ENCODE measurements around the gene NECAP2. TPM values are rescaled to one million over a fixed set of nuclear protein-coding genes. Genes with fewer than 3 reads are reported as not detected.
"Not testable (repeated sequence)": the region's sequence is repeated elsewhere in the genome, so short reads cannot be mapped to it uniquely, and the experiment has no call there.

NECAP2 gene
- polyA plus RNA-seq, 1 of the 3 experiments (the other 2 are of a cell fraction), result 100.0 TPM

GRCh38 chr1:16493731-16494130 lies 53.2 kb downstream of the NECAP2 start:
- H3K36me3 ChIP-seq (replicated peaks in 1 of 2; ENCODE audit: control insufficient read depth in 1 of 2, insufficient read depth in 2 of 2, low read length in 1 of 2); H2AFZ ChIP-seq (ENCODE audit: low read depth); DNase-seq; H3K27ac ChIP-seq (ENCODE audit: low read depth in 2 of 2, low read length in 1 of 2); CTCF ChIA-PET; H4K20me1 ChIP-seq (ENCODE audit: insufficient read depth); H3K9me3 ChIP-seq; POLR2A ChIA-PET; H3K4me2 ChIP-seq; H3K4me3 ChIP-seq (ENCODE audit: low read depth in 2 of 2, low read length in 1 of 2); H3K27me3 ChIP-seq (ENCODE audit: insufficient read depth); H3K9me2 ChIP-seq; H3F3A ChIP-seq (replicated peaks; ENCODE audit: insufficient read depth); H3K9ac ChIP-seq; H3K4me1 ChIP-seq (ENCODE audit: control insufficient read depth in 1 of 2, insufficient read depth in 2 of 2, low read depth in 1 of 2, low read length in 1 of 2): not testable (repeated sequence)
- 91% methylated on average over 9 of the region's 9 CpGs for WGBS (ENCODE audit: low lambda C conversion rate)
- H3K79me2 ChIP-seq (ENCODE audit: insufficient read depth), result peaks cover 48% of the 10 kb centered on the region

GRCh38 chr1:16497474-16497904 lies 57.0 kb downstream of the NECAP2 start:
- CTCF ChIA-PET, result interaction anchor here (2.0 kb wide), 1 partner anchor 57 kb away, joined by 6 read pairs; the partner anchor contains the start of gene NECAP2
- 95% methylated on average over 5 of the region's 5 CpGs for WGBS (ENCODE audit: low lambda C conversion rate)
- H3K27me3 ChIP-seq (ENCODE audit: insufficient read depth); H3K36me3 ChIP-seq (replicated peaks in 1 of 2; ENCODE audit: control insufficient read depth in 1 of 2, insufficient read depth in 2 of 2, low read length in 1 of 2); H3F3A ChIP-seq (replicated peaks; ENCODE audit: insufficient read depth); H3K4me1 ChIP-seq (ENCODE audit: control insufficient read depth in 1 of 2, insufficient read depth in 2 of 2, low read depth in 1 of 2, low read length in 1 of 2); H4K20me1 ChIP-seq (ENCODE audit: insufficient read depth); H3K9me3 ChIP-seq; POLR2A ChIA-PET; DNase-seq; H3K9ac ChIP-seq; H3K27ac ChIP-seq (ENCODE audit: low read depth in 2 of 2, low read length in 1 of 2); H2AFZ ChIP-seq (ENCODE audit: low read depth); H3K9me2 ChIP-seq: not testable (repeated sequence)
- Histone ChIP-seq H3K4me2 (peak overlapping the region; percentile 93), H3K4me3 (ENCODE audit: low read depth in 2 of 2, low read length in 1 of 2) (peak overlapping the region in 1 of 2 experiments; percentile 86; a peak in 1 of 4 replicates), H3K79me2 (ENCODE audit: insufficient read depth) (peaks cover 52% of the 10 kb centered on the region)

GRCh38 chr1:16498047-16498446 lies 57.5 kb downstream of the NECAP2 start:
- peak overlapping the region; percentile 80 to 86 for H3K4me3 ChIP-seq (ENCODE audit: low read depth in 2 of 2, low read length in 1 of 2)
- H3K4me1 ChIP-seq (ENCODE audit: control insufficient read depth in 1 of 2, insufficient read depth in 2 of 2, low read depth in 1 of 2, low read length in 1 of 2); H3F3A ChIP-seq (replicated peaks; ENCODE audit: insufficient read depth); H2AFZ ChIP-seq (ENCODE audit: low read depth); H3K27ac ChIP-seq (ENCODE audit: low read depth in 2 of 2, low read length in 1 of 2); H3K9me3 ChIP-seq; H4K20me1 ChIP-seq (ENCODE audit: insufficient read depth); H3K27me3 ChIP-seq (ENCODE audit: insufficient read depth); POLR2A ChIA-PET; H3K9me2 ChIP-seq; DNase-seq; H3K36me3 ChIP-seq (replicated peaks in 1 of 2; ENCODE audit: control insufficient read depth in 1 of 2, insufficient read depth in 2 of 2, low read length in 1 of 2): not testable (repeated sequence)
- 29% methylated on average over 9 of the region's 10 CpGs for WGBS (ENCODE audit: low lambda C conversion rate)
- CTCF ChIA-PET, result interaction anchor here (2.0 kb wide), 1 partner anchor 58 kb away, joined by 6 read pairs; the partner anchor contains the start of gene NECAP2
- peak overlapping the region; percentile 93 for H3K4me2 ChIP-seq
- H3K9ac ChIP-seq, result peak overlapping the region; percentile 85
- H3K79me2 ChIP-seq (ENCODE audit: insufficient read depth), result peaks cover 46% of the 10 kb centered on the region

GRCh38 chr1:16498573-16499413 lies 58.3 kb downstream of the NECAP2 start:
- H3K27me3 ChIP-seq (ENCODE audit: insufficient read depth), result no peaks in the 10 kb centered on the region
- H3K4me1 ChIP-seq (ENCODE audit: control insufficient read depth in 1 of 2, insufficient read depth in 2 of 2, low read depth in 1 of 2, low read length in 1 of 2), result no peaks in the 10 kb centered on the region; a peak in 1 of 4 replicates
- peak overlapping the region; percentile 51; the same call in 1 of the 2 replicates for H2AFZ ChIP-seq (ENCODE audit: low read depth)
- H3K79me2 ChIP-seq (ENCODE audit: insufficient read depth), result peaks cover 40% of the 10 kb centered on the region
- no CpG with 5 or more reads among the region's 108 CpGs for WGBS (ENCODE audit: low lambda C conversion rate)
- DNase-seq, result peak; percentile 98
- H3F3A ChIP-seq (replicated peaks; ENCODE audit: insufficient read depth), result no peaks in the 10 kb centered on the region
- ChIA-PET POLR2A (interaction anchor here (1.1 kb wide), 1 partner anchor 58 kb away, joined by 3 read pairs; the partner anchor contains the start of gene NECAP2), CTCF (interaction anchor here (0.7 to 2.0 kb wide), 2 partner anchors 59 to 106 kb away, joined by 3 to 6 read pairs; partner anchors contain the start of gene NECAP2)
- peak overlapping the region; percentile 85 for H3K9ac ChIP-seq
- no peaks in the 10 kb centered on the region for H3K36me3 ChIP-seq (replicated peaks in 1 of 2; ENCODE audit: control insufficient read depth in 1 of 2, insufficient read depth in 2 of 2, low read length in 1 of 2)
- no peaks in the 10 kb centered on the region; the same call in 1 of the 2 replicates for H4K20me1 ChIP-seq (ENCODE audit: insufficient read depth)
- peak overlapping the region; percentile 41 to 81; a peak in 3 of 4 replicates for H3K27ac ChIP-seq (ENCODE audit: low read depth in 2 of 2, low read length in 1 of 2)
- H3K4me3 ChIP-seq (ENCODE audit: low read depth in 2 of 2, low read length in 1 of 2), result peak overlapping the region; percentile 80 to 86
- H3K9me3 ChIP-seq, result no peaks in the 10 kb centered on the region
- H3K4me2 ChIP-seq, result peak overlapping the region; percentile 94
- H3K9me2 ChIP-seq, result no peaks in the 10 kb centered on the region
- no peak for TF ChIP-seq USF1 (IDR thresholded peaks at IDR 0.05; ENCODE audit: borderline replicate concordance, low read depth)
- TF ChIP-seq TEAD4 (IDR thresholded peaks at IDR 0.05; ENCODE audit: borderline replicate concordance, insufficient read depth), result no peak
- no peak for TF ChIP-seq ELF1 (IDR thresholded peaks at IDR 0.05)
- TF ChIP-seq MXI1 (IDR thresholded peaks at IDR 0.05; ENCODE audit: low read depth, low read length), result no peak; the same call in 1 of the 2 replicates
- peak; percentile 32; the same call in 1 of the 2 replicates for TF ChIP-seq MAX (IDR thresholded peaks at IDR 0.05; ENCODE audit: low read depth)
- no peak; the same call in 1 of the 2 replicates for TF ChIP-seq RCOR1 (IDR thresholded peaks at IDR 0.05; ENCODE audit: low read length)
- peak; percentile 65 for TF ChIP-seq NRF1 (IDR thresholded peaks at IDR 0.05; ENCODE audit: low read depth, low read length)
- 0 out of 2 replicates have a peak, but pooled peaks have one; percentile 23 for TF ChIP-seq TAF1 (IDR thresholded peaks at IDR 0.05; ENCODE audit: borderline replicate concordance, low read depth, low read length)
- TF ChIP-seq IRF3 (IDR thresholded peaks at IDR 0.05; ENCODE audit: low read depth, low read length), result no peak
- TF ChIP-seq FOSL2 (IDR thresholded peaks at IDR 0.05; ENCODE audit: borderline replicate concordance, low read depth), result no peak
- no peak for TF ChIP-seq FOXM1 (IDR thresholded peaks at IDR 0.05; ENCODE audit: low read depth)
- TF ChIP-seq JUND (IDR thresholded peaks at IDR 0.05), result no peak

Data from SK-N-SH (cell line).